SH-SY5Y (cell line): ENCODE data around the gene KIZ.

Experiments used
- GATA2 ChIP-seq: IDR thresholded peaks from 2 replicates; pipeline ENCODE4 v1.6.1; 2011; ENCODE audit warnings: mild to moderate bottlenecking, low read depth, low read length
- GATA3 ChIP-seq: IDR thresholded peaks from 2 replicates; pipeline ENCODE4 v1.6.1; 2011; ENCODE audit warnings: low read depth, mild to moderate bottlenecking, low read length, moderate library complexity

Gene KIZ

GRCh38 chr20:21294755-21295154 is 168.9 kb downstream of the KIZ start:
- TF ChIP-seq GATA3 (no peak), GATA2 (no peak)
